Neural cell (in vitro differentiated cells): ENCODE measurements around the gene GATB. TPM values are rescaled to one million over a fixed set of nuclear protein-coding genes. Genes with fewer than 3 reads are reported as not detected.

Experiments
- H2AFZ ChIP-seq: fragments of 200-600, 300-800 bp; sonication (generic), shearing (Covaris generic); 2 replicates; pipeline ENCODE4 v1.6.0; 2014; ENCODE audit warnings: low read depth, mild to moderate bottlenecking, antibody characterized with exemption, low read length, moderate library complexity
- H3F3A ChIP-seq: fragments of 200-600 bp; shearing (Covaris generic); 2 replicates; pipeline ENCODE4 v1.6.1; 2016; ENCODE audit warnings: mild to moderate bottlenecking, moderate library complexity, mixed read lengths, antibody characterized with exemption, low read length; ENCODE audit not compliant: insufficient read depth, poor library complexity, severe bottlenecking
- H3K27ac ChIP-seq: fragments of 200-600, 300-800 bp; sonication (generic), shearing (Covaris generic); 2 replicates; pipeline ENCODE4 v1.5.1; 2014; ENCODE audit warnings: mild to moderate bottlenecking, low read length, moderate library complexity
- H3K27me3 ChIP-seq: fragments of 300-800, 200-600 bp; sonication (generic), shearing (Covaris generic); 2 replicates; pipeline ENCODE4 v1.6.0; 2014; ENCODE audit warnings: mild to moderate bottlenecking, low read depth, low read length, moderate library complexity; ENCODE audit not compliant: insufficient read depth
- H3K36me3 ChIP-seq: fragments of 300-800, 200-600 bp; sonication (generic), shearing (Covaris generic); 2 replicates; pipeline ENCODE4 v1.5.1; 2014; ENCODE audit warnings: mild to moderate bottlenecking, antibody characterized with exemption, low read length, moderate library complexity; ENCODE audit not compliant: insufficient read depth
- H3K4me2 ChIP-seq: fragments of 300-800, 200-600 bp; sonication (generic), shearing (Covaris generic); 2 replicates; pipeline ENCODE4 v1.6.0; 2014; ENCODE audit warnings: mild to moderate bottlenecking, low read length
- H3K4me3 ChIP-seq: fragments of 300-800, 200-600 bp; sonication (generic), shearing (Covaris generic); 2 replicates; pipeline ENCODE4 v1.5.1; 2014; ENCODE audit warnings: mild to moderate bottlenecking, low read length, moderate library complexity
- H3K79me2 ChIP-seq: fragments of 200-600 bp; shearing (Covaris generic); replicated peaks from 2 replicates; pipeline ENCODE4 v1.6.0; 2014; ENCODE audit warnings: mild to moderate bottlenecking, low read length, moderate library complexity; ENCODE audit not compliant: insufficient read depth
- H3K9ac ChIP-seq: fragments of 300-800, 200-600 bp; sonication (generic), shearing (Covaris generic); 2 replicates; pipeline ENCODE4 v1.6.1; 2016; ENCODE audit warnings: mild to moderate bottlenecking, low read length, mixed read lengths
- H3K9me2 ChIP-seq: fragments of 200-600 bp; shearing (Covaris generic); 2 replicates; pipeline ENCODE4 v1.6.1; 2016; ENCODE audit warnings: mild to moderate bottlenecking, low read length, mixed read lengths; ENCODE audit not compliant: insufficient read depth
- H3K9me3 ChIP-seq: fragments of 200-600, 300-800 bp; sonication (generic), shearing (Covaris generic); 2 replicates; pipeline ENCODE4 v1.6.1; 2016; ENCODE audit warnings: mild to moderate bottlenecking, mixed run types, low read length, moderate library complexity, mixed read lengths
- H4K20me1 ChIP-seq: fragments of 200-600 bp; shearing (Covaris generic); 2 replicates; pipeline ENCODE4 v1.6.1; 2016; ENCODE audit warnings: mild to moderate bottlenecking, mixed run types; ENCODE audit not compliant: insufficient read depth
- CTCF ChIP-seq: fragments of 450-650 bp; IDR thresholded peaks from 2 replicates; pipeline ENCODE4 v1.5.1; 2014; ENCODE audit warnings: antibody characterized with exemption, mild to moderate bottlenecking, moderate library complexity; ENCODE audit not compliant: poor library complexity, severe bottlenecking
- EP300 ChIP-seq: fragments of 450-650 bp; conservative IDR thresholded peaks from 2 replicates; pipeline ENCODE4 v1.6.1; 2014; ENCODE audit warnings: antibody characterized with exemption, mild to moderate bottlenecking, moderate library complexity; ENCODE audit not compliant: poor library complexity, severe bottlenecking
- EZH2 ChIP-seq: fragments of 200-600, 300-800 bp; shearing (Covaris generic), sonication (generic); IDR thresholded peaks from 2 replicates; pipeline ENCODE4 v1.6.1; 2014; ENCODE audit warnings: antibody characterized with exemption, low read length, borderline replicate concordance, mild to moderate bottlenecking; ENCODE audit not compliant: insufficient read depth, poor library complexity, severe bottlenecking
- MXI1 ChIP-seq: fragments of 450-650 bp; conservative IDR thresholded peaks from 2 replicates; pipeline ENCODE4 v1.6.1; 2014; ENCODE audit warnings: antibody characterized with exemption, mild to moderate bottlenecking; ENCODE audit not compliant: poor library complexity, severe bottlenecking
- POLR2AphosphoS5 ChIP-seq: IDR thresholded peaks from 2 replicates; pipeline ENCODE4 v1.6.1; 2012
- RAD21 ChIP-seq: fragments of 450-650 bp; conservative IDR thresholded peaks from 2 replicates; pipeline ENCODE4 v1.6.1; 2014; ENCODE audit warnings: antibody characterized with exemption, mild to moderate bottlenecking, moderate library complexity
- REST ChIP-seq: IDR thresholded peaks from 2 replicates; pipeline ENCODE4 v1.6.1; 2012; ENCODE audit warnings: borderline replicate concordance
- SMC3 ChIP-seq: fragments of 450-650 bp; conservative IDR thresholded peaks from 2 replicates; pipeline ENCODE4 v1.6.1; 2014; ENCODE audit warnings: antibody characterized with exemption, mild to moderate bottlenecking, moderate library complexity; ENCODE audit not compliant: poor library complexity
- TAF1 ChIP-seq: IDR thresholded peaks from 2 replicates; pipeline ENCODE4 v1.6.1; 2012; ENCODE audit warnings: low read depth
- polyA plus RNA-seq: library from polyadenylated mRNA; depleted of rRNA; stranded (reverse); fragments of >200 nt; gene quantifications from 2 replicates; pipeline ENCODE4 v1.2.3, GENCODE V29; 2014

Gene GATB
- polyA plus RNA-seq, 1 donor from 2014 or later, result 15.3 TPM

- no peak overlapping the region for H3K4me3 ChIP-seq
- no peaks in the 10 kb centered on the region for H3K9me3 ChIP-seq
- no peak overlapping the region for H3K4me2 ChIP-seq
- H3K36me3 ChIP-seq, result no peaks in the 10 kb centered on the region
- no peaks in the 10 kb centered on the region for H4K20me1 ChIP-seq
- no peak overlapping the region for H2AFZ ChIP-seq
- no peak overlapping the region for H3K27ac ChIP-seq
- H3K27me3 ChIP-seq, result no peaks in the 10 kb centered on the region
- no peaks in the 10 kb centered on the region for H3F3A ChIP-seq
- no peak overlapping the region for H3K9ac ChIP-seq
- H3K9me2 ChIP-seq, result no peaks in the 10 kb centered on the region
- no peaks in the 10 kb centered on the region for H3K79me2 ChIP-seq
- no peak for TF ChIP-seq MXI1
- no peak for TF ChIP-seq REST
- no peak for TF ChIP-seq EP300
- no peak for TF ChIP-seq EZH2
- no peak for TF ChIP-seq POLR2AphosphoS5
- no peak for TF ChIP-seq RAD21
- no peak for TF ChIP-seq CTCF
- no peak for TF ChIP-seq TAF1
- no peak for TF ChIP-seq SMC3
These were observed 39.3 kb downstream of the GATB start for GRCh38 chr4:151721466-151721865.

- H3K27me3 ChIP-seq, result no peaks in the 10 kb centered on the region
- no peak overlapping the region for H3K4me2 ChIP-seq
- H3K4me3 ChIP-seq, result no peak overlapping the region
- no peaks in the 10 kb centered on the region for H3F3A ChIP-seq
- no peaks in the 10 kb centered on the region for H3K9me2 ChIP-seq
- H4K20me1 ChIP-seq, result no peaks in the 10 kb centered on the region
- no peaks in the 10 kb centered on the region for H3K36me3 ChIP-seq
- H3K9ac ChIP-seq, result no peak overlapping the region
- H3K9me3 ChIP-seq, result no peaks in the 10 kb centered on the region
- no peak overlapping the region for H3K27ac ChIP-seq
- TF ChIP-seq TAF1 (no peak), CTCF (no peak), EP300 (no peak), MXI1 (no peak), SMC3 (no peak), EZH2 (no peak), POLR2AphosphoS5 (no peak), REST (no peak), RAD21 (no peak)
- H3K79me2 ChIP-seq, result no peaks in the 10 kb centered on the region
- no peak overlapping the region for H2AFZ ChIP-seq
These were observed 40.9 kb downstream of the GATB start for GRCh38 chr4:151719956-151720334.
